HepG2 (cell line): ENCODE measurements around the gene PTK7. TPM values are rescaled to one million over a fixed set of nuclear protein-coding genes. Genes with fewer than 3 reads are reported as not detected.
A peak's percentile ranks its signal among the peaks of the same experiment; 100 is the strongest.

Source experiments
- ATAC-seq: fragments of 200-7000 bp; cut with Tn5 transposase; 3 replicates; pipeline ENCODE4 v1.9.1; 2020; ENCODE audit warnings: mild to moderate bottlenecking, moderate library complexity
- Bru-seq: library from RNA; stranded (reverse); fragments of 400-500 nt; gene quantifications from one replicate; lab custom pipeline; 2021; lab: Mats Ljungman, UMichigan
- BruChase-seq, 2 experiments: library from RNA; stranded (reverse); fragments of 400-500 nt; gene quantifications; one replicate each; lab custom pipeline; 2021; lab: Mats Ljungman, UMichigan
- BruUV-seq: library from RNA; stranded (reverse); fragments of 400-500 nt; replicated peaks from 2 replicates; lab custom pipeline; 2021; lab: Mats Ljungman, UMichigan
- CTCF ChIA-PET: fragments of 300-600 bp; formaldehyde crosslinking; extraction: SDS; loops from one replicate; lab custom pipeline; 2021; ENCODE audit warnings: low total read pairs, inconsistent platforms, low intra/inter-chr PET ratio; lab: Yijun Ruan, JAX
- POLR2A ChIA-PET: fragments of 350-600 bp; sonication (Branson Sonifier 250); formaldehyde crosslinking; loops from one replicate; lab custom pipeline; 2020; ENCODE audit warnings: antibody characterized with exemption, inconsistent platforms; lab: Yijun Ruan, JAX
- DNase-seq: peaks from one replicate; pipeline ENCODE4 v3.0.0-alpha.2; 2015; ENCODE audit warnings: low spot score
- FAIRE-seq: peaks from 3 replicates; lab custom pipeline; 2011; peaks lifted over from hg19 to GRCh38; lab: Jason Lieb, UNC
- H2AFZ ChIP-seq: one replicate; pipeline ENCODE4 v1.6.1; 2011; ENCODE audit warnings: low read length, inconsistent platforms
- H3K27ac ChIP-seq: fragments of 300-600 bp; 3 replicates; pipeline ENCODE4 v1.8.0; 2011; ENCODE audit warnings: mixed run types, mild to moderate bottlenecking, mixed read lengths, low read length, inconsistent platforms; ENCODE audit not compliant: insufficient read depth; ENCODE audit errors: extremely low read length
- H3K27me3 ChIP-seq, 2 experiments: fragments of 200-600 bp in 1 of 2; 2 replicates in 1 of 2; 3 replicates in 1 of 2; pipeline versions ENCODE4 v1.6.0 to v1.8.0; 2011; ENCODE audit warnings: low read length in 2 of 2, mild to moderate bottlenecking in 2 of 2, moderate library complexity in 2 of 2, inconsistent platforms in 1 of 2; ENCODE audit not compliant: insufficient read depth in 2 of 2, control insufficient read depth in 1 of 2
- H3K36me3 ChIP-seq, 2 experiments: fragments of 200-600 bp in 1 of 2; replicated peaks in 1 of 2; 2 replicates in 1 of 2; 3 replicates in 1 of 2; pipeline versions ENCODE4 v1.5.1 to v1.8.0; 2011; ENCODE audit warnings: low read length in 2 of 2, inconsistent platforms in 1 of 2; ENCODE audit not compliant: insufficient read depth in 2 of 2, control insufficient read depth in 1 of 2
- H3K4me1 ChIP-seq: 2 replicates; pipeline ENCODE4 v1.5.1; 2012; ENCODE audit warnings: low read length, inconsistent platforms; ENCODE audit not compliant: insufficient read depth
- H3K4me2 ChIP-seq: 2 replicates; pipeline ENCODE4 v1.6.0; 2011; ENCODE audit warnings: low read depth, low read length, inconsistent platforms
- H3K4me3 ChIP-seq, 3 experiments: fragments of 200-600 bp in 1 of 3; sonication (generic), shearing (Covaris generic) in 1 of 3; replicated peaks in 1 of 3; 2 replicates each; pipeline ENCODE4 v1.5.1; 2011 to 2016; ENCODE audit warnings: low read length in 3 of 3, inconsistent platforms in 2 of 3, low read depth in 2 of 3, mild to moderate bottlenecking in 2 of 3, control low read depth in 1 of 3, mixed read lengths in 1 of 3; ENCODE audit not compliant: insufficient read depth in 1 of 3
- H3K79me2 ChIP-seq: one replicate; pipeline ENCODE4 v1.6.1; 2011; ENCODE audit warnings: low read length, inconsistent platforms; ENCODE audit not compliant: insufficient read depth
- H3K9ac ChIP-seq: 2 replicates; pipeline ENCODE4 v1.6.0; 2011; ENCODE audit warnings: mild to moderate bottlenecking, low read depth, low read length, inconsistent platforms; ENCODE audit not compliant: insufficient read depth
- H3K9me3 ChIP-seq: 2 replicates; pipeline ENCODE4 v1.5.1; 2012; ENCODE audit warnings: mild to moderate bottlenecking, low read length
- H4K20me1 ChIP-seq: 2 replicates; pipeline ENCODE4 v1.6.0; 2011; ENCODE audit warnings: inconsistent platforms, mild to moderate bottlenecking, low read length, moderate library complexity; ENCODE audit not compliant: insufficient read depth
- BRCA1 ChIP-seq: sonication (generic); formaldehyde crosslinking; IDR thresholded peaks from 2 replicates; pipeline ENCODE4 v1.4.0; 2020; ENCODE audit warnings: missing genetic modification reagents
- HNRNPL ChIP-seq: fragments of 200-400 bp; formaldehyde crosslinking; IDR thresholded peaks from 2 replicates; pipeline ENCODE4 v1.6.1; 2017; ENCODE audit warnings: mild to moderate bottlenecking, low read depth, low read length
- ZBTB8A ChIP-seq: sonication (generic); formaldehyde crosslinking; IDR thresholded peaks from 2 replicates; pipeline ENCODE4 v1.4.0; 2020; ENCODE audit warnings: mild to moderate bottlenecking, low read depth, missing genetic modification reagents, borderline replicate concordance
- ZNF616 ChIP-seq: sonication (generic); formaldehyde crosslinking; IDR thresholded peaks from 2 replicates; pipeline ENCODE4 v1.5.0; 2020; ENCODE audit warnings: low read depth, mild to moderate bottlenecking, missing genetic modification reagents
- WGBS: methylation state at CpG from one replicate; pipeline ENCODE4 v1.1.6; 2017; ENCODE audit warnings: low lambda C conversion rate; 5-methylcytosine and 5-hydroxymethylcytosine counted together
- in situ Hi-C: cut with HindIII; loops from 2 replicates; pipeline ENCODE4 v1.10.0; 2017; ENCODE audit warnings: low pct_unique_long_range_greater_than_20kb; ENCODE audit not compliant: extremely low pct_ligation_motif_present
- intact Hi-C: fragments of 100-400 bp; cut with micrococcal nuclease; formaldehyde crosslinking; loops from one replicate; pipeline ENCODE4 v1.10.0; 2022; ENCODE audit not compliant: unreplicated experiment
- long read RNA-seq, 2 experiments: library from RNA in 1 of 2; library from polyadenylated mRNA in 1 of 2; stranded (forward) in 1 of 2; unstranded in 1 of 2; transcript quantifications; one replicate each; pipeline ENCODE4 v2.0.0, GENCODE V29; 2019 to 2022
- polyA minus RNA-seq, 3 experiments: library from RNA; depleted of rRNA, polyadenylated mRNA; stranded (reverse); fragments of >200 nt; gene quantifications; 2 replicates each; pipeline ENCODE4 v1.2.3, GENCODE V29; 2011; ENCODE audit warnings: low replicate concordance in 1 of 3
- polyA plus RNA-seq, 8 experiments: library from polyadenylated mRNA; depleted of rRNA in 3 of 8; stranded (reverse) in 7 of 8; unstranded in 1 of 8; fragments of >200 nt; fragmentation: Illumina TruSeq in 4 of 8; extraction: Trizol in 4 of 8; gene quantifications; 2 replicates each; pipeline versions ENCODE4 v1.2.1 to v1.2.3, GENCODE V29; 2011 to 2016; ENCODE audit warnings: low read depth in 4 of 8, missing spikeins in 1 of 8, mixed read lengths in 1 of 8; ENCODE audit not compliant: insufficient read depth in 1 of 8
- total RNA-seq, 5 experiments: library from RNA; depleted of rRNA; stranded (reverse); fragments of >200 nt; fragmentation: Illumina TruSeq; extraction: Trizol; gene quantifications; 2 replicates each; pipeline ENCODE4 v1.2.3, GENCODE V29; 2016; ENCODE audit warnings: low read depth in 1 of 5
- TF ChIP-seq, protein P1 (sequence below): sonication (generic); formaldehyde crosslinking; IDR thresholded peaks from 2 replicates; pipeline ENCODE4 v1.5.0; 2020; ENCODE audit warnings: mild to moderate bottlenecking, missing genetic modification reagents
- TF ChIP-seq, protein P2 (sequence below): sonication (generic); formaldehyde crosslinking; IDR thresholded peaks from 2 replicates; pipeline ENCODE4 v1.4.0; 2020; ENCODE audit warnings: mild to moderate bottlenecking, missing genetic modification reagents

PTK7 gene
- total RNA-seq (2016; rRNA removed; fragmentation: Illumina TruSeq; extraction: Trizol) (48.5 and 99.8 TPM in 2 replicates), polyA plus RNA-seq (2011; rRNA removed) (98.5 and 116 TPM in 2 replicates), polyA minus RNA-seq (2011; rRNA and poly(A)+ RNA removed; ENCODE audit: low replicate concordance) (0.19 and 231 TPM in 2 replicates), Bru-seq, nascent RNA (percentile 67 among the genes with signal in this experiment), BruChase-seq, experiment 1, labeled RNA remaining after a 6-hour chase (percentile 79 among the genes with signal in this experiment), BruChase-seq, experiment 2, labeled RNA remaining after a 2-hour chase (percentile 73 among the genes with signal in this experiment)
- 16.1 and 17.5 TPM in 2 replicates for total RNA-seq (2016; cell fraction: cytosol; rRNA removed; fragmentation: Illumina TruSeq; extraction: Trizol; ENCODE audit: low read depth)
- 42.2 and 99.6 TPM in 2 replicates for total RNA-seq (2016; cell fraction: insoluble cytoplasmic fraction; rRNA removed; fragmentation: Illumina TruSeq; extraction: Trizol)
- 29.0 and 31.7 TPM in 2 replicates for total RNA-seq (2016; cell fraction: membrane; rRNA removed; fragmentation: Illumina TruSeq; extraction: Trizol)
- 111 and 135 TPM in 2 replicates for total RNA-seq (2016; cell fraction: nucleus; rRNA removed; fragmentation: Illumina TruSeq; extraction: Trizol)
- polyA plus RNA-seq (2011; cell fraction: cytosol; rRNA removed), result 75.5 and 97.3 TPM in 2 replicates
- polyA plus RNA-seq (2011; cell fraction: nucleus; rRNA removed), result 240 and 289 TPM in 2 replicates
- polyA plus RNA-seq (2012), result 93.9 and 95.7 TPM in 2 replicates
- 6.8 and 7.3 TPM in 2 replicates for polyA plus RNA-seq (2016; cell fraction: cytosol; fragmentation: Illumina TruSeq; extraction: Trizol; ENCODE audit: low read depth)
- polyA plus RNA-seq (2016; cell fraction: insoluble cytoplasmic fraction; fragmentation: Illumina TruSeq; extraction: Trizol; ENCODE audit: low read depth), result 34.4 and 38.1 TPM in 2 replicates
- 12.8 and 15.4 TPM in 2 replicates for polyA plus RNA-seq (2016; cell fraction: membrane; fragmentation: Illumina TruSeq; extraction: Trizol; ENCODE audit: low read depth)
- polyA plus RNA-seq (2016; cell fraction: nucleus; fragmentation: Illumina TruSeq; extraction: Trizol; ENCODE audit: insufficient read depth, low read depth), result 220 and 224 TPM in 2 replicates
- 83.9 and 88.1 TPM in 2 replicates for polyA minus RNA-seq (2011; cell fraction: cytosol; rRNA and poly(A)+ RNA removed)
- polyA minus RNA-seq (2011; cell fraction: nucleus; rRNA and poly(A)+ RNA removed), result 66.0 and 71.1 TPM in 2 replicates
- long read RNA-seq, experiment 1, full-length matches to known transcripts, result 10 of 38 reads
- long read RNA-seq, experiment 1, partial matches to known transcripts, result 25 of 38 reads
- long read RNA-seq, experiment 1, other reads (novel, unspliced or antisense), result 3 of 38 reads
- long read RNA-seq, experiment 2, full-length matches to known transcripts, result 96 of 199 reads
- long read RNA-seq, experiment 2, partial matches to known transcripts, result 85 of 199 reads
- long read RNA-seq, experiment 2, other reads (novel, unspliced or antisense), result 18 of 199 reads

DNA sequence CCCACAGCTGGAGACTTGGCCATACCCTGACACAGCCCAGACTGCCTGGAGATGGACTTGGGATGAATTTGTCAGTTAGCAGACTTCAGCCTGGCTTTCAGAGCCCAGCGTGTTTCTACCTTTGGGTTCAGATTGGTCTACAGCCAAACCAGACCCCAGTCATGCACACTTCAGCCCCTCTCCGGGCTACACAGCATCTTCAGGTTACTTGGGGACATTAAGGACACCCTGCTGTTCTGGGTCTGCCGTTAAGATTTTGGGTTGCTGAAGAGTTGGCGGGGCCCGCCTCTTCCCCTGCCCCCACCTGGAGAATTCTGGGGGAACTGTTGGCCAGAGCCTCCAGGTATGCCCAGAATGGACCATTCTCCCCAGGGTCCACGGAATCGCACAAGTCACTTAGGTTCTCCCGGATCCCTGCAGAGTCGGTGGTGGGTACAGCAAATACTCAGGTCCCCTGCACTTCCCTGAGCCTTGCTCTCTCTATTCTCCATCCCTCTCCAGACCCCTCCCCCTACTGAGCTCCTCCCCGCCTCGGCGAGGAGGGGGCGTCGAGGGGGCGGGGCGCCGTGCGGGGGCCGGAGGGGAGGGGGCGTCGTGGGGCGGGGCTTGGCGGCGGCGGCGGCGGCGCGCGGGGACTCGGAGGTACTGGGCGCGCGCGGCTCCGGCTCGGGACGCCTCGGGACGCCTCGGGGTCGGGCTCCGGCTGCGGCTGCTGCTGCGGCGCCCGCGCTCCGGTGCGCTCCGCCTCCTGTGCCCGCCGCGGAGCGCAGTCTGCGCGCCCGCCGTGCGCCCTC, at the start of gene PTK7:
PTK7 (plus strand) TSS at position 645 of the 794 bp plus-strand sequence. CDS start 175 bp downstream, outside the sequence.
- FAIRE-seq, result peak; percentile 15
- in situ Hi-C loops, result loop anchor here (5.0 to 10.0 kb wide), 2 partner anchors 49 to 66 kb away; no protein-coding TSS in a partner anchor
- Histone ChIP-seq H3K9me3 (no peaks in the 10 kb centered on the region), H3K27me3 (no peaks in the 10 kb centered on the region; a peak in 1 of 5 replicates), H3K36me3 (peaks cover 10 to 22% of the 10 kb centered on the region in 2 experiments; a peak in 4 of 5 replicates), H3K27ac (peak within 1 kb of the TSS; percentile 84), H3K4me3 (peak within 1 kb of the TSS; percentile 99 to 100 (median 100)), H3K79me2 (peaks cover 41% of the 10 kb centered on the region), H3K4me1 (peaks cover 42% of the 10 kb centered on the region), H3K4me2 (peak within 1 kb of the TSS; percentile 94), H4K20me1 (peaks cover 8% of the 10 kb centered on the region; the same call in 1 of the 2 replicates), H2AFZ (no peak within 1 kb of the TSS), H3K9ac (peak within 1 kb of the TSS; percentile 91)
- peak; percentile 74 for DNase-seq
- WGBS, result 16% methylated on average over 22 of the region's 60 CpGs
- POLR2A ChIA-PET, result interaction anchor here (0.6 to 4.2 kb wide), 21 partner anchors 8 to 351 kb away, joined by 3 to 103 read pairs (median 4); partner anchors contain the start of genes ABCC10, CUL7, CUL9 and KLC4
- no TSS peak for BruUV-seq
- intact Hi-C loops, result loop anchor here (2.0 kb wide), 1 partner anchor 17 kb away; the partner anchor contains the start of genes KLC4 and MRPL2
- CTCF ChIA-PET, result no interaction called here
- ATAC-seq, result peak; percentile 73
- TF ChIP-seq ZNF616, result no peak
- TF ChIP-seq HNRNPL, result no peak
- no peak for TF ChIP-seq ZBTB8A
- TF ChIP-seq, protein P1, sequence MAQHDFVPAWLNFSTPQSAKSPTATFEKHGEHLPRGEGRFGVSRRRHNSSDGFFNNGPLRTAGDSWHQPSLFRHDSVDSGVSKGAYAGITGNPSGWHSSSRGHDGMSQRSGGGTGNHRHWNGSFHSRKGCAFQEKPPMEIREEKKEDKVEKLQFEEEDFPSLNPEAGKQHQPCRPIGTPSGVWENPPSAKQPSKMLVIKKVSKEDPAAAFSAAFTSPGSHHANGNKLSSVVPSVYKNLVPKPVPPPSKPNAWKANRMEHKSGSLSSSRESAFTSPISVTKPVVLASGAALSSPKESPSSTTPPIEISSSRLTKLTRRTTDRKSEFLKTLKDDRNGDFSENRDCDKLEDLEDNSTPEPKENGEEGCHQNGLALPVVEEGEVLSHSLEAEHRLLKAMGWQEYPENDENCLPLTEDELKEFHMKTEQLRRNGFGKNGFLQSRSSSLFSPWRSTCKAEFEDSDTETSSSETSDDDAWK, result no peak
- no peak for TF ChIP-seq BRCA1 (CRISPR knock-in tag)
- TF ChIP-seq, protein P2, sequence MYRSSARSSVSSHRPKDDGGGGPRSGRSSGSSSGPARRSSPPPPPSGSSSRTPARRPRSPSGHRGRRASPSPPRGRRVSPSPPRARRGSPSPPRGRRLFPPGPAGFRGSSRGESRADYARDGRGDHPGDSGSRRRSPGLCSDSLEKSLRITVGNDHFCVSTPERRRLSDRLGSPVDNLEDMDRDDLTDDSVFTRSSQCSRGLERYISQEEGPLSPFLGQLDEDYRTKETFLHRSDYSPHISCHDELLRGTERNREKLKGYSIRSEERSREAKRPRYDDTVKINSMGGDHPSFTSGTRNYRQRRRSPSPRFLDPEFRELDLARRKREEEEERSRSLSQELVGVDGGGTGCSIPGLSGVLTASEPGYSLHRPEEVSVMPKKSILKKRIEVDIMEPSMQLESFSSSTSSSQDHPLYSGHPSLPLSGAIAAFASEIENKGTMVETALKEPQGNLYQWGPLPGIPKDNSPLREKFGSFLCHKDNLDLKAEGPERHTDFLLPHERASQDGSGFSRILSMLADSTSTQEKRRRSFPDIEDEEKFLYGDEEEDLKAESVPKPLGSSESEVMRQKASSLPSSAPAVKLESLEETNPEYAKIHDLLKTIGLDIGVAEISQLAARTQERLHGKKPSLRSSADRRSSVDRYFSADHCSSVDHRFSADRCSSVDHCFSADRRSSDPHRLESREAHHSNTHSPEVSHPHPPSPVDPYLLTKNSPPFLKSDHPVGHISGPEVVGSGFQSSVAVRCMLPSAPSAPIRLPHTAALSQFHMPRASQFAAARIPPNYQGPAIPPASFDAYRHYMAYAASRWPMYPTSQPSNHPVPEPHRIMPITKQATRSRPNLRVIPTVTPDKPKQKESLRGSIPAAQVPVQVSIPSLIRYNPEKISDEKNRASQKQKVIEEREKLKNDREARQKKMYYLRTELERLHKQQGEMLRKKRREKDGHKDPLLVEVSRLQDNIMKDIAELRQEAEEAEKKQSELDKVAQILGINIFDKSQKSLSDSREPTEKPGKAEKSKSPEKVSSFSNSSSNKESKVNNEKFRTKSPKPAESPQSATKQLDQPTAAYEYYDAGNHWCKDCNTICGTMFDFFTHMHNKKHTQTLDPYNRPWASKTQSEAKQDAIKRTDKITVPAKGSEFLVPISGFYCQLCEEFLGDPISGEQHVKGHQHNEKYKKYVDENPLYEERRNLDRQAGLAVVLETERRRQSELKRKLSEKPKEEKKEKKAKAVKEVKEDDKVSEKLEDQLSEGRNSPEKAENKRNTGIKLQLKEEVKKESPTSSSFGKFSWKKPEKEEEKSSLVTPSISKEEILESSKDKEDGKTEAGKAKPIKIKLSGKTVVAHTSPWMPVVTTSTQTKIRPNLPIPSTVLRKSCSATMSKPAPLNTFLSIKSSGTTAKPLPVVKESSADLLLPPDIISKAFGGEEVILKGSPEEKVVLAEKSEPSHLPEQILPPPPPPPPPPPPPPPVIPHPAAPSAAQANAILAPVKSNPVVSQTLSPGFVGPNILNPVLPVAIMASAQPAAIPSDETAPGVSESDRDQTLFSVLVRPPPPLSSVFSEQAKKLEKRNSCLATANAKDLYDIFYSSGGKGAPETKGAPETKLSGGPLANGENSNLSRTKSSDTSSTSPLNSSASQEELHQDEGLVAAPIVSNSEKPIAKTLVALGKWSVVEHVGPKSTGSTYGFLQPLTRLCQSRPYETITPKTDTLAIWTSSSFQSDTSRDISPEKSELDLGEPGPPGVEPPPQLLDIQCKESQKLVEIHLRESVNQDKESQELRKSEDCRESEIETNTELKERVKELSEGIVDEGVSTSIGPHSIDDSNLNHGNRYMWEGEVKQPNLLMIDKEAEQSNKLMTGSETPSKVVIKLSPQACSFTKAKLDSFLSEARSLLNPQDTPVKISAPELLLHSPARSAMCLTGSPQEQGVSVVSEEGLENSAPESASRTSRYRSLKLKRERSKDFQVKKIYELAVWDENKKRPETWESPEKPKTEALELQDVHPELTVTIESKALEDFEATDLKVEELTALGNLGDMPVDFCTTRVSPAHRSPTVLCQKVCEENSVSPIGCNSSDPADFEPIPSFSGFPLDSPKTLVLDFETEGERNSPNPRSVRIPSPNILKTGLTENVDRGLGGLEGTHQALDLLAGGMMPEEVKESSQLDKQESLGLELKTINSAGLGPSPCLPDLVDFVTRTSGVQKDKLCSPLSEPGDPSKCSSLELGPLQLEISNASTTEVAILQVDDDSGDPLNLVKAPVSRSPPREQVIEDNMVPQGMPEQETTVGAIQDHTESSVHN, result no peak
